HG02623 (cell line): ENCODE measurements around the gene TAB3.
A peak's percentile ranks its signal among the peaks of the same experiment; 100 is the strongest.

ENCODE experiments used
- ATAC-seq: cut with Tn5 transposase; IDR thresholded peaks from one replicate; pipeline ENCODE4 v1.9.1; 2021; ENCODE audit warnings: moderate library complexity; ENCODE audit not compliant: unreplicated experiment

TAB3 gene

GRCh38 chrX:30887721-30888120 is 1.3 kb downstream of the TAB3 start:
- no peak for ATAC-seq

GRCh38 chrX:30887288-30887687 is 1.8 kb downstream of the TAB3 start:
- ATAC-seq, result no peak

GRCh38 chrX:30885136-30885535 is 3.9 kb downstream of the TAB3 start:
- ATAC-seq, result no peak

- ATAC-seq, result no peak
Observed at GRCh38 chrX:30883138-30883537, 5.9 kb downstream of the TAB3 start.

GRCh38 chrX:30881797-30882196 is 7.3 kb downstream of the TAB3 start:
- ATAC-seq, result no peak

- ATAC-seq, result no peak
Observed at GRCh38 chrX:30881390-30881789, 7.7 kb downstream of the TAB3 start.

GRCh38 chrX:30880058-30880457 is 9.0 kb downstream of the TAB3 start:
- no peak for ATAC-seq

GRCh38 chrX:30876367-30876766 is 12.7 kb downstream of the TAB3 start:
- ATAC-seq, result no peak

- ATAC-seq, result no peak
Observed at GRCh38 chrX:30875957-30876356, 13.1 kb downstream of the TAB3 start.

- no peak for ATAC-seq
Observed at GRCh38 chrX:30874851-30875250, 14.2 kb downstream of the TAB3 start.

GRCh38 chrX:30870572-30870971 is 18.5 kb downstream of the TAB3 start:
- ATAC-seq, result no peak

- no peak for ATAC-seq
Observed at GRCh38 chrX:30865612-30866011, 23.4 kb downstream of the TAB3 start.

GRCh38 chrX:30865015-30865414 is 24.0 kb downstream of the TAB3 start:
- no peak for ATAC-seq

GRCh38 chrX:30864383-30864785 is 24.7 kb downstream of the TAB3 start:
- ATAC-seq, result no peak

- ATAC-seq, result no peak
Observed at GRCh38 chrX:30863974-30864373, 25.1 kb downstream of the TAB3 start.

- ATAC-seq, result no peak
Observed at GRCh38 chrX:30858098-30858497, 31.0 kb downstream of the TAB3 start.

GRCh38 chrX:30851449-30851848 is 37.6 kb downstream of the TAB3 start:
- no peak for ATAC-seq

- no peak for ATAC-seq
Observed at GRCh38 chrX:30835373-30835772, 53.7 kb downstream of the TAB3 start.

- ATAC-seq, result no peak
Observed at GRCh38 chrX:30833896-30834295, 55.2 kb downstream of the TAB3 start.

- ATAC-seq, result peak; percentile 78
Observed at GRCh38 chrX:30831082-30831481, 58.0 kb downstream of the TAB3 start.

- ATAC-seq, result no peak
Observed at GRCh38 chrX:30830326-30830943, 58.6 kb downstream of the TAB3 start.

- no peak for ATAC-seq
Observed at GRCh38 chrX:30824275-30824674, 64.8 kb downstream of the TAB3 start.

- ATAC-seq, result no peak
Observed at GRCh38 chrX:30822764-30823163, 66.3 kb downstream of the TAB3 start.
